ENCODE results near the gene TGIF2LY. TPM values are rescaled to one million over a fixed set of nuclear protein-coding genes. Genes with fewer than 3 reads are reported as not detected.
"Not testable (repeated sequence)": the region's sequence is repeated elsewhere in the genome, so short reads cannot be mapped to it uniquely, and the experiment has no call there.

The TGIF2LY gene
- total RNA-seq (not detected), polyA plus RNA-seq (not detected)
- long read RNA-seq, donor 1, result 0 reads
- long read RNA-seq, donor 2, result 0 reads
- long read RNA-seq, donor 3, result 0 reads

- H3K27me3 ChIP-seq; DNase-seq; H3K9me3 ChIP-seq; H3K4me1 ChIP-seq (ENCODE audit: insufficient read depth); intact Hi-C loops (cut with DNase I); H3K27ac ChIP-seq; H3K36me3 ChIP-seq; H3K4me3 ChIP-seq: not testable (repeated sequence)
- WGBS, 3 donors, result no CpG with 5 or more reads among the region's 9 CpGs
These were observed at the start of gene TGIF2LY for GRCh38 chrY:3578767-3579166. Gene TGIF2LY, plus strand, starts transcription at chrY:3579067. Its CDS starts 178 bp downstream, at chrY:3579245.

Small RNA genes within 50 kb of the gene (small RNA-seq; reads per million reads assigned to genes)
- not detected for gene PRRC2CP1
